GM12878 (cell line): Measurements from ENCODE around the gene UBR3.

Source experiments
- ATF2 ChIP-seq: IDR thresholded peaks from 2 replicates; pipeline ENCODE4 v1.6.1; 2012; ENCODE audit warnings: low read length, inconsistent platforms
- BRCA1 ChIP-seq: IDR thresholded peaks from 2 replicates; pipeline ENCODE4 v1.6.1; 2011; ENCODE audit warnings: low read depth, low read length, improper control_type of control experiment
- CHD1 ChIP-seq: IDR thresholded peaks from 2 replicates; pipeline ENCODE4 v1.6.1; 2012; ENCODE audit warnings: low read depth, low read length, improper control_type of control experiment
- CHD4 ChIP-seq: fragments of 200-600 bp; sonication (generic); IDR thresholded peaks from 2 replicates; pipeline ENCODE4 v1.6.1; 2016; ENCODE audit warnings: mild to moderate bottlenecking
- CTCF ChIP-seq, 3 experiments: IDR thresholded peaks in 2 of 3; conservative IDR thresholded peaks in 1 of 3; 2 replicates each; pipeline ENCODE4 v1.5.1; 2011; ENCODE audit warnings: low read depth in 3 of 3, low read length in 3 of 3, mild to moderate bottlenecking in 3 of 3, control low read depth in 2 of 3, moderate library complexity in 2 of 3, inconsistent platforms in 1 of 3, mixed read lengths in 1 of 3; ENCODE audit not compliant: control insufficient read depth in 2 of 3, insufficient read depth in 1 of 3; ENCODE audit errors: extremely low read depth in 1 of 3
- E2F8 ChIP-seq: fragments of 450-650 bp; IDR thresholded peaks from 2 replicates; pipeline ENCODE4 v1.6.1; 2018; ENCODE audit warnings: mild to moderate bottlenecking, low read depth, moderate library complexity; ENCODE audit not compliant: partially characterized antibody
- NFXL1 ChIP-seq: fragments of 450-650 bp; IDR thresholded peaks from 2 replicates; pipeline ENCODE4 v1.6.1; 2017; ENCODE audit warnings: antibody characterized with exemption, mild to moderate bottlenecking, borderline replicate concordance
- NKRF ChIP-seq: fragments of 450-650 bp; conservative IDR thresholded peaks from 2 replicates; pipeline ENCODE4 v1.6.1; 2017; ENCODE audit warnings: mild to moderate bottlenecking, moderate library complexity
- PML ChIP-seq: IDR thresholded peaks from 2 replicates; pipeline ENCODE4 v1.6.1; 2012; ENCODE audit warnings: low read length, inconsistent platforms
- POLR2A ChIP-seq: IDR thresholded peaks from 2 replicates; pipeline ENCODE4 v1.6.1; 2011; ENCODE audit warnings: low read depth, mild to moderate bottlenecking, low read length
- POLR2AphosphoS5 ChIP-seq: IDR thresholded peaks from 2 replicates; pipeline ENCODE4 v1.6.1; 2011; ENCODE audit warnings: mild to moderate bottlenecking, low read length, inconsistent platforms
- SP1 ChIP-seq: IDR thresholded peaks from one replicate; pipeline ENCODE4 v1.6.1; 2011; ENCODE audit warnings: low read depth, low read length
- SUZ12 ChIP-seq: fragments of 200-600 bp; sonication (generic); IDR thresholded peaks from one replicate; pipeline ENCODE4 v1.6.1; 2018; ENCODE audit warnings: antibody characterized with exemption, mild to moderate bottlenecking; ENCODE audit not compliant: unreplicated experiment
- YY1 ChIP-seq: IDR thresholded peaks from 2 replicates; pipeline ENCODE4 v1.6.1; 2011; ENCODE audit warnings: low read depth, mild to moderate bottlenecking, low read length

- TF ChIP-seq CTCF (IDR thresholded peaks at IDR 0.05 in 2 of 3, conservative IDR thresholded peaks at IDR 0.05 in 1 of 3; ENCODE audit: control insufficient read depth in 2 of 3, extremely low read depth in 1 of 3, insufficient read depth in 1 of 3, low read depth in 3 of 3, low read length in 3 of 3), result no peak
- TF ChIP-seq E2F8, result no peak
- no peak for TF ChIP-seq NFXL1
- no peak for TF ChIP-seq SUZ12
- no peak for TF ChIP-seq YY1
- TF ChIP-seq SP1, result no peak
- TF ChIP-seq NKRF, result no peak
- TF ChIP-seq POLR2AphosphoS5, result no peak
- TF ChIP-seq CHD4, result no peak
- no peak for TF ChIP-seq ATF2
- no peak for TF ChIP-seq BRCA1
- no peak for TF ChIP-seq PML
- no peak for TF ChIP-seq POLR2A
- no peak for TF ChIP-seq CHD1
Observed at GRCh38 chr2:169895294-169895985, 68.2 kb downstream of the UBR3 start.
